ENCODE measurements around the gene ATP6V1B1. TPM values are rescaled to one million over a fixed set of nuclear protein-coding genes. Genes with fewer than 3 reads are reported as not detected.
A peak's percentile ranks its signal among the peaks of the same experiment; 100 is the strongest.

Gene ATP6V1B1
- total and polyA plus RNA-seq, 2 of the 13 experiments (the other 11 are each of a cell fraction or from before 2014, with no cell fraction given), result 0.58 to 1.6 TPM

- H2AFZ ChIP-seq (ENCODE audit: low read length), result peak within 1 kb of the TSS; percentile 96
- H4K20me1 ChIP-seq (ENCODE audit: insufficient read depth, low read length), result peaks cover 8% of the 10 kb centered on the region
- H3K4me3 ChIP-seq (replicated peaks in 1 of 3; ENCODE audit: insufficient read depth in 1 of 3, low read depth in 2 of 3, low read length in 3 of 3), result peak within 1 kb of the TSS; percentile 65 to 96 (median 86)
- no peaks in the 10 kb centered on the region for H3K9me3 ChIP-seq (ENCODE audit: low read length)
- peaks cover 48% of the 10 kb centered on the region for H3K4me1 ChIP-seq (ENCODE audit: insufficient read depth, low read length)
- intact Hi-C loops (cut with micrococcal nuclease; ENCODE audit: unreplicated experiment), result no loop called here
- H3K4me2 ChIP-seq (ENCODE audit: low read depth, low read length), result peak within 1 kb of the TSS; percentile 98
- FAIRE-seq (peak; percentile 34), ATAC-seq (peak; percentile 95), DNase-seq (ENCODE audit: low spot score) (peak; percentile 84)
- in situ Hi-C loops (cut with HindIII; ENCODE audit: extremely low pct_ligation_motif_present, low pct_unique_long_range_greater_than_20kb), result no loop called here
- 1% methylated on average over 20 of the region's 65 CpGs for WGBS (ENCODE audit: low lambda C conversion rate)
- peaks cover 11 to 18% of the 10 kb centered on the region in 2 experiments for H3K36me3 ChIP-seq (replicated peaks in 1 of 2; ENCODE audit: control insufficient read depth in 1 of 2, insufficient read depth in 2 of 2, low read length in 2 of 2)
- ChIA-PET CTCF (ENCODE audit: low intra/inter-chr PET ratio, low total read pairs) (interaction anchor here (1.4 to 2.0 kb wide), 3 partner anchors 17 to 123 kb away, joined by 3 to 9 read pairs (median 4); no protein-coding TSS in a partner anchor), POLR2A (interaction anchor here (1.0 to 1.1 kb wide), 2 partner anchors 17 to 74 kb away, joined by 3 to 4 read pairs; partner anchors contain the start of genes ANKRD53 and NAGK)
- H3K9ac ChIP-seq (ENCODE audit: insufficient read depth, low read depth, low read length), result peak within 1 kb of the TSS; percentile 92
- no TSS peak for BruUV-seq (replicated peaks)
- H3K27ac ChIP-seq (ENCODE audit: extremely low read length, insufficient read depth, low read length), result peak within 1 kb of the TSS; percentile 61
- H3K27me3 ChIP-seq (ENCODE audit: control insufficient read depth in 1 of 2, insufficient read depth in 2 of 2, low read length in 2 of 2), result no peaks in the 10 kb centered on the region; a peak in 1 of 5 replicates
- peaks cover 19% of the 10 kb centered on the region for H3K79me2 ChIP-seq (ENCODE audit: insufficient read depth, low read length)
- TF ChIP-seq MLXIP (CRISPR knock-in tag; IDR thresholded peaks at IDR 0.05; ENCODE audit: borderline replicate concordance) (no peak), ZNF552 (CRISPR knock-in tag; IDR thresholded peaks at IDR 0.05; ENCODE audit: borderline replicate concordance) (no peak), U2AF2 (IDR thresholded peaks at IDR 0.05; ENCODE audit: low read depth, low read length) (no peak; the same call in 1 of the 2 replicates), ZNF616 (CRISPR knock-in tag; IDR thresholded peaks at IDR 0.05; ENCODE audit: low read depth) (peak; percentile 61; the same call in 1 of the 2 replicates), ATM (IDR thresholded peaks at IDR 0.05; ENCODE audit: borderline replicate concordance) (no peak), NFATC3 (CRISPR knock-in tag; IDR thresholded peaks at IDR 0.05) (0 out of 2 replicates have a peak, but pooled peaks have one; percentile 63), SMAD9 (CRISPR knock-in tag; IDR thresholded peaks at IDR 0.05) (peak; percentile 84; the same call in 1 of the 2 replicates), RFXANK (CRISPR knock-in tag; IDR thresholded peaks at IDR 0.05) (no peak), ZNF33B (CRISPR knock-in tag; IDR thresholded peaks at IDR 0.05) (peak; percentile 45; the same call in 1 of the 2 replicates), ERF (CRISPR knock-in tag; IDR thresholded peaks at IDR 0.05) (peak; percentile 66; the same call in 1 of the 2 replicates), ZNF580 (CRISPR knock-in tag; IDR thresholded peaks at IDR 0.05; ENCODE audit: borderline replicate concordance, low read depth) (peak; percentile 32; the same call in 1 of the 2 replicates), TMF1 (CRISPR knock-in tag; IDR thresholded peaks at IDR 0.05; ENCODE audit: low read depth) (peak; percentile 93; the same call in 1 of the 2 replicates), ZKSCAN8 (CRISPR knock-in tag; IDR thresholded peaks at IDR 0.05; ENCODE audit: borderline replicate concordance) (no peak; the same call in 1 of the 2 replicates), ZNF569 (CRISPR knock-in tag; IDR thresholded peaks at IDR 0.05; ENCODE audit: borderline replicate concordance) (0 out of 2 replicates have a peak, but pooled peaks have one; percentile 63), BCL6 (CRISPR knock-in tag; IDR thresholded peaks at IDR 0.05) (0 out of 2 replicates have a peak, but pooled peaks have one; percentile 17), ZNF629 (CRISPR knock-in tag; conservative IDR thresholded peaks at IDR 0.05) (0 out of 2 replicates have a peak, but pooled peaks have one; percentile 6), ZBTB7A (CRISPR knock-in tag; IDR thresholded peaks at IDR 0.05) (no peak), ZNF543 (CRISPR knock-in tag; IDR thresholded peaks at IDR 0.05) (peak; percentile 81)
- TF ChIP-seq, protein P1, sequence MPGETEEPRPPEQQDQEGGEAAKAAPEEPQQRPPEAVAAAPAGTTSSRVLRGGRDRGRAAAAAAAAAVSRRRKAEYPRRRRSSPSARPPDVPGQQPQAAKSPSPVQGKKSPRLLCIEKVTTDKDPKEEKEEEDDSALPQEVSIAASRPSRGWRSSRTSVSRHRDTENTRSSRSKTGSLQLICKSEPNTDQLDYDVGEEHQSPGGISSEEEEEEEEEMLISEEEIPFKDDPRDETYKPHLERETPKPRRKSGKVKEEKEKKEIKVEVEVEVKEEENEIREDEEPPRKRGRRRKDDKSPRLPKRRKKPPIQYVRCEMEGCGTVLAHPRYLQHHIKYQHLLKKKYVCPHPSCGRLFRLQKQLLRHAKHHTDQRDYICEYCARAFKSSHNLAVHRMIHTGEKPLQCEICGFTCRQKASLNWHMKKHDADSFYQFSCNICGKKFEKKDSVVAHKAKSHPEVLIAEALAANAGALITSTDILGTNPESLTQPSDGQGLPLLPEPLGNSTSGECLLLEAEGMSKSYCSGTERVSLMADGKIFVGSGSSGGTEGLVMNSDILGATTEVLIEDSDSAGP (CRISPR knock-in tag; IDR thresholded peaks at IDR 0.05; ENCODE audit: borderline replicate concordance), result peak; percentile 77
Observed at GRCh38 chr2:70994699-70995425, 59.2 kb downstream of the ATP6V1B1 start, which contains the start of gene TEX261. TEX261 (minus strand) TSS chr2:70994873; CDS start chr2:70994757, 116 bp downstream.

All from HepG2 (cell line).